HG03139 (cell line): ENCODE measurements around the gene KIAA1755.
"Not testable (repeated sequence)": the region's sequence is repeated elsewhere in the genome, so short reads cannot be mapped to it uniquely, and the experiment has no call there.

Source experiments
- ATAC-seq: cut with Tn5 transposase; IDR thresholded peaks from one replicate; pipeline ENCODE4 v1.9.1; 2021; ENCODE audit not compliant: unreplicated experiment

KIAA1755 gene

GRCh38 chr20:38267901-38268514, 7.5 kb upstream of the KIAA1755 start:
- no peak for ATAC-seq

DNA sequence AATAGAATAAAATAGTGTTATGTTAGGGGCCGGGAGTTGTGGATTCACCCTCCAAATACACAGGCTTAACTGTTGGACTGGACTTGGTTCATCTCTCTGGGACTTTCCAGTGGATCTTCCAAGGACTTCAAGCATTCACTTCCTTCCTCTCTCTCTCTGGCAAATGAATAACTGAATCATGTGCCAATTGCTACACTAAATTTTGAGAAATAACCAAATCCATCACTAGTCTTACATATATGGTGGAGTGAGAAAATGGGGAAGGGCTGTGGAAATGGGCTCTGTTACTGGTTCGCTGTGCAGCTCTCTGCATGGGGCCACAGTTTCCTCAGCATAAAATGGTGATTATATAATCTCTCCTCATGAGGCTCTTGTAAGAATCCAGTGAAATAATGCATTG, 6.8 kb upstream of the KIAA1755 start:
- ATAC-seq, result no peak

DNA sequence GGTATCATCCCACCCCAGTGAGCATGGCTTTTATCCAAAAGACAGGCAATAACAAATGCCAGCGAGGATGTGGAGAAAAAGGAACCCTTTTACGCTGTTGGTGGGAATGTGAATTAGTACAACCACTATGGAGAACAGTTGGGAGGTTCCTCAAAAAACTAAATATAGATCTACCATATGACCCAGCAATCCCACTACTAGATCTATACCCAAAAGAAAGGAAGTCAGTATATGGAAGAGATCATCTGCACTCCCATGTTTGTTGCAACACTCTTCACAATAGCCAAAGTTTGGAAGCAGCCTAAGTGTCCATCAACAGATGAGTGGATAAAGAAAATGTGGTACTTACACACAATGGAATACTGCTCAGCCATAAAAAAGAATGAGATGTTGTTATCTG, 5.9 kb upstream of the KIAA1755 start:
- no peak for ATAC-seq

- ATAC-seq, result no peak
These were observed 2.4 kb upstream of the KIAA1755 start for GRCh38 chr20:38262931-38263330.

DNA sequence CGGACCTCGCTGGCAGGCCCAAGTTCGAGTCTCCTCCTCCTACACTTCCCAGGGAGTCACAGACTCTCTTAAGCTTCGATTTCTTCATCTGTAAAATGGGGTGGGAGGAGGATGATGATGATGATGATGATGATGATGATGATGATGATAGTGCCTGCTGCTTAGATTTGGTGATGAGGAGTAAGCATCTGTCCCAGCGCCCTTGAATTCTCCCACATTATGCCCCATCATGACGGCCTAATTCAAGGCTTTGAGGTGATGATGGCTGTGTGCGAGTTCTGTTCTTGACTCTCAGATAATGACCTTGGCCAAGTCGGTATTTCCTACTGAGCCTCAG, 487 bp upstream of the KIAA1755 start:
- ATAC-seq, result no peak

DNA sequence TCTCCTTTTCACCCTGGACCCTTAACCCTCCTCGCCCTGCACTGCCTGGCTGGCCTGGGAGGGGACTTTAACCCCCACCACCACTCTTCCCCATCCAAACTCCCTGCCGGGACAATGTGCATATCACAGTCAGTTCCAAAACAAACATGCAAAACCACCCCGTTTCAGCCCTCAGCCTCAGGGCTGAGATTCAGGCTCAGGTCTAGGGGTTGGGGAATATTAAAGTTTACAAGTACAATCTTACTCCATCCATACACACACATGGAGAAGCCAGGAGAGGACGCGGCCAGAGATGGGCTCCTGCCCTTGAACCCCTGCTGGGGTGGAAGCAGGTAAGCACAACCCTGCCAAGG, 534 bp downstream of the KIAA1755 start:
- no peak for ATAC-seq

- no peak for ATAC-seq
These were observed 1.9 kb downstream of the KIAA1755 start for GRCh38 chr20:38258545-38259215.

GRCh38 chr20:38256966-38257365, 3.6 kb downstream of the KIAA1755 start:
- no peak for ATAC-seq

DNA sequence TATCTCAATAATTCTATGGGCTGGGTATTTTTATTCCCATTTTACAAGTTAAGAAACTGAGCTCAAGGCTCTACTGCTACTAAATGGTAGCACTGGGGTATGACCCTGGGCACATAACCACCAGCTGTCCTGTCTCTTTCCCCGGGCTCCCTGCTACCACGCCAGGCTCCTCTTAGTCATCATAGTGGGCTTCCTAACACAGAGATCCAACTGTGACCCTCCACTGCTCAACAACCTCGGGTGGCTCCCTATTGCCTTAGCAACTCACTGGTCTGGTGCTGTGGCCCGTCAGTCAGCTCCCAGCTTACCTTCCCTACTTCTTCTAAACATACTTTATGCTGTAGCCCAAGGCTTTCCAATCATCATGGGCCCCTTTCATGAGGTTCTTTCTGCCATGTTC, 4.5 kb downstream of the KIAA1755 start:
- ATAC-seq, result no peak

- ATAC-seq, result no peak
These were observed 5.1 kb downstream of the KIAA1755 start for GRCh38 chr20:38255393-38255792.

GRCh38 chr20:38254621-38255020, 5.9 kb downstream of the KIAA1755 start:
- not testable (repeated sequence) for ATAC-seq

DNA sequence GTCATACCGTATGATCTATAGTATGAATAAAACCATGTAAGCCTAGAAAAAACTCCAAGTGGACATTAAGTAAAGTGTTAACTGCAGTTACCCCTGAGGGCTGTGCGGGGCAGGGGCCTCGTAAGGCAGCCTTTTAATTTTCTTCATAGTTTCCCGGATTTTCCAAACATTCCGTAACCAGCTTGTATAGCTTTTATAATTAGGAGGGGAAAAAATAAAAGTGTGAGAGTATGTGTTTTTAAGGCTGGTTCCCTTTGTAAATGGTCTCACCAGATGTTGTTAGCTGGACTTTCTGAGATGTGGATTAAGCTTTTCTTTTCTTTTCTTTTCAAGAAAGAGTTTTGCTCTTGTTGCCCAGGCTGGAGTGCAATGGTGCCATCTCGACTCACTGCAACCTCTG, 7.0 kb downstream of the KIAA1755 start:
- ATAC-seq, result no peak

DNA sequence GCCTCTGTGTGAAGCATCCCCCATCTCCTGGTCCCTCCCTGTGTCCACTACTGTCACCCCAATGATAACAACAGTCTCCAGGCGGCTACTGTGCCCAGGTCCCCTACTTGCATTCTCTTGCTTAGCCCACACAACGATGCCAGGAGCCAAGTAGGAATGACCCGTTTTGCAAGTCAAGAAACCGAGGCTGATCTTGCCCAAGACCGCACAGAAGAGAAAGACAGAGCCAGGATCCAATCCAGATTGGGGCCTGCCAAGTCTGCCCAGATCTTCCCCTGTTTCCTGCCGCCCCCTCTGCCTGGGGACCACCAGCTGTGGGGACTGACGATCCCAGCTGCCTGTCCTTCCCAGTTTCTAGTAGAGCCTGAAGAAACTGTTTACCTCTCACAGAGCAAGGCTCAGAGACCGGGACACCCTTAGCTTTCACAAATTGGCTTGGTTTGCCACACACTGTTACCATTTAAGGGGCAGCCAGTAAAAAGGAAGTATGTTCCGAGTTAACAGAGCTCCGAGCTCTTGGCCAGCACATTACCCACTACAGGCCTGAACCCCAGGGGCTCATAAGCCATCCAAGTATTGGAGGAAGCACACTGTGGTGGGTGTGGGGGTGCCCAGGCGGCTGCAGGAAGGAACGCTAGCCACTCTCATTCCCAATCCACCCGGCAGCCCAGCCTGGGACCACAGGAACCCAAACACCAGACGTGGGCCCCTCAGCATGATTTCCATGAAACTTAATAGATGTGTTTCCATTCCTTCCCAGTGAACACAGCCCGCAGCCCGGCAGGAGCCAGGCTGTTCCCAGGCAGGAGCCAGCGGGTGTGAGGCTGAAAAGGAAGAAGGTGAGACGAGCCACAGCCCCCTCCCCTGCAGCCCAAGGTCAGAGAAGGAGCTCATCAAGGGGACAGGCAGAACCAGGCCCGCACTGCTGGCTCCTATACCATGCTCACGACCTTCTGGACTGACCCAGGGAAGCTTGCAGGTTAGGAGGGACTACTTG, 7.9 kb downstream of the KIAA1755 start:
- ATAC-seq, result no peak

DNA sequence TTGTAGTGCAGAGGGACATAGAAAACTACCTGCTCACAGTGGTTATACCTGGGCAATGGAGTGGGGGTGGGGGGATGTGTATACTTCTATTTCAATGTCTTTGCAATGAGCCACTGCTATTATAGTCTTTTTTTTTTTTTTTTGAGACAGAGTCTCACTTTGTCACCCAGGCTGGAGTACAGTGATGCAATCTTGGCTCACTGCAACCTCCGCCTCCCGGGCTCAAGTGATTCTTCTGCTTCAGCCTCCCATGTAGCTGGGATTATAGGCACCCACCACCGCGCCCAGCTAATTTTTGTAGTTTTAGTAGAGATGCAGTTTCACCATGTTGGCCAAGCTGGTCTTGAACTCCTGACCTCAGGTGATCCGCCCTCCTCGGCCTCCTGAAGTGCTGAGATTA, 9.1 kb downstream of the KIAA1755 start:
- not testable (repeated sequence) for ATAC-seq

- no peak for ATAC-seq
These were observed 9.9 kb downstream of the KIAA1755 start for GRCh38 chr20:38250609-38251008.

- no peak for ATAC-seq
These were observed 10.8 kb downstream of the KIAA1755 start for GRCh38 chr20:38249536-38250310.

GRCh38 chr20:38248133-38248532, 12.4 kb downstream of the KIAA1755 start:
- no peak for ATAC-seq

DNA sequence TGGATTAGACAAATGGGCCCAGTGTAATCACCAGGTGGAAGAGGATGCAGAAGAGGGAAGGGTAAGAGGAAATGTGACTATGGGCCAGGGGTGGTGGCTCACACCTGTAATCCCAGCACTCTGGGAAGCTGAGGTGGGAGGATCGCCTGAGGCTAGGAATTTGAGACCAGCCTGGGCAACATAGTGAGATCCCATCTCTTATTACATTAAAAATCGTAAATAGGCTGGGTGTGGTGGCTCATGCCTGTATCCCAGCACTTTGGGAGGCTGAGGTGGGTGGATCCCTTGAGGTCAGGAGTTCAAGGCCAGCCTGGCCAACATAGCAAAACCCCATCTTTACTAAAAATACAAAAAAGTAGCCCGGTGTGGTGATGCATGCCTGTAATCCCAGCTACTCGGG, 12.8 kb downstream of the KIAA1755 start:
- not testable (repeated sequence) for ATAC-seq

DNA sequence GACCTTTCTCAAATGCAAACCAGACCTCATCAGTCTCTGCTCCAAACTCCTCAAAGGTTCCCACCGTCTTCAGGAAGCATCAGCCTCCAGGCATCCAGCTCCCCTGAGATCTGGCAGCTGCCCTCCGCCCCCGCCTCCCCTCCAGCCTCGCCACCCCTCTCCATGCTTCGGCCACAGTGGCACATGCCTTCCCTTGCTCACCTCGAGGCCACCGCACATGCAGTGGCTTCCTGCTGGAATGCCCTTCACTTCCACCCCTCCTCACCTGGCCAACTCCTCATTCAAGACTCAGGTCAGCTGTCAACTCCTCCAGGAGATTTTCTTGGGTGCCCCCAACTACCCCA, 13.4 kb downstream of the KIAA1755 start:
- ATAC-seq, result no peak

DNA sequence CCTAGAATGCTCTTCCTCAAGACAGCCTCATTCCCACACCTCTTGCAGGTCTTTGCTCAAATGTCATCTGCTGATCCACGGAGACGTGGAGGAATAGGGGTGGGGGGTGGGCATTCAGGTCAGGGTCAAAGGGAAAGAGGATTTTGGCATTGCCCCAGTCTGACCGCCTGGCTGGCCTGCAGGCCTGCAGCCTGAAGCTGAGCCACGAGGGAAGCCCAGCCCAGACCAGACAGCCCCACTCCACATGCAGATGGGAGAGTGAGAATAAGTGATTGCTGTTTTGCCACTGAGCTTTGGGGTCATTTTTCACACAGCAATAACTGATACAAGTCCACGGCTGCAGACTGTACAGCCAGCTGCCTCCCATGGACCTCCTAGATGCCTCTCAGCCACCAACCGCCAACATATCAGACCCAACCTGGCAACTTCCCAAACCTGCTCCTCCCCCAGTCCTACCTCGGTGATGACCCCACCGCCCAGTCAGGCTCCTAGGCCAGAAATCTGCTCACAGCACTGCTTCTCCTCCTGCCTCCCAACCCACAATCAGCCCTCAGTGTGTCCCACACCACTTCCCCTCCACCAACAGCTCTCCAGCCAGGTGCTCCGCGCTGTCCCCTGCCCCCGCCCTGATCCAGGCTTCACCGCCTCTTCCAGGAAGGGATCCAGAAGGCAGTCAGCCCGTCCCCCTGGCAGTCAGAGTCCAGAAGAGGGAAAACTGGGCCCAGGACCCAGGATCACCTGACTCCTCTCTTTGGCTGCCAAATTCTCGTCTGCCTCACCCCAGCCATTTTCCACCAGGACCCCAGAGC, 14.0 kb downstream of the KIAA1755 start:
- no peak for ATAC-seq
